AG10803 (cell line): ENCODE measurements around the gene INPP5B.

Source experiments
- DNase-seq: peaks from one replicate; pipeline ENCODE4 v3.0.0; 2010; ENCODE audit warnings: low read depth
- H3K4me3 ChIP-seq: 2 replicates; pipeline ENCODE4 v1.5.1; 2011; ENCODE audit warnings: mild to moderate bottlenecking, low read length, control low read depth
- TF ChIP-seq, protein P1 (sequence below): conservative IDR thresholded peaks from 2 replicates; pipeline ENCODE4 v1.5.1; 2011; ENCODE audit warnings: mild to moderate bottlenecking, low read length, control low read depth, inconsistent platforms

INPP5B gene

DNA sequence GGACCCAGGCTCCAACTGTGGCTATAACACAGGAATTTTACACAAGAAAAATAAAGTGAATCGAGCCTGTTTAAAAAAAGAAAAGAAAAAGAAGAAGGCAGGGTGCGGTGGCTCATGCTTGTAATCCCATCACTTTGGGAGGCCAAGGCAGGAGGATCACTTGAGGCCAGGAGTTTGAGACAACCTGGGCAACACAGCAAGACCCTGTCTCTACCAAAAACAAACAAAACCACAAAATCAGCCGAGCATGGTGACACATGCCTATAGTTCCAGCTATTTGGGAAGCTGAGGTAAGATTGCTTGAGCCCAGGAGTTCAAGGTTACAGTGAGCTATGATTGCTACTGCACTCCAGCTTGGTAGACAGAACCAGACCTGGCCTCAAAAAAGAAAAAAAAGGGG, 105.2 kb downstream of the INPP5B start:
- no peak overlapping the region for H3K4me3 ChIP-seq
- TF ChIP-seq, protein P1, sequence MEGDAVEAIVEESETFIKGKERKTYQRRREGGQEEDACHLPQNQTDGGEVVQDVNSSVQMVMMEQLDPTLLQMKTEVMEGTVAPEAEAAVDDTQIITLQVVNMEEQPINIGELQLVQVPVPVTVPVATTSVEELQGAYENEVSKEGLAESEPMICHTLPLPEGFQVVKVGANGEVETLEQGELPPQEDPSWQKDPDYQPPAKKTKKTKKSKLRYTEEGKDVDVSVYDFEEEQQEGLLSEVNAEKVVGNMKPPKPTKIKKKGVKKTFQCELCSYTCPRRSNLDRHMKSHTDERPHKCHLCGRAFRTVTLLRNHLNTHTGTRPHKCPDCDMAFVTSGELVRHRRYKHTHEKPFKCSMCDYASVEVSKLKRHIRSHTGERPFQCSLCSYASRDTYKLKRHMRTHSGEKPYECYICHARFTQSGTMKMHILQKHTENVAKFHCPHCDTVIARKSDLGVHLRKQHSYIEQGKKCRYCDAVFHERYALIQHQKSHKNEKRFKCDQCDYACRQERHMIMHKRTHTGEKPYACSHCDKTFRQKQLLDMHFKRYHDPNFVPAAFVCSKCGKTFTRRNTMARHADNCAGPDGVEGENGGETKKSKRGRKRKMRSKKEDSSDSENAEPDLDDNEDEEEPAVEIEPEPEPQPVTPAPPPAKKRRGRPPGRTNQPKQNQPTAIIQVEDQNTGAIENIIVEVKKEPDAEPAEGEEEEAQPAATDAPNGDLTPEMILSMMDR: no peak
- no peak for DNase-seq

DNA sequence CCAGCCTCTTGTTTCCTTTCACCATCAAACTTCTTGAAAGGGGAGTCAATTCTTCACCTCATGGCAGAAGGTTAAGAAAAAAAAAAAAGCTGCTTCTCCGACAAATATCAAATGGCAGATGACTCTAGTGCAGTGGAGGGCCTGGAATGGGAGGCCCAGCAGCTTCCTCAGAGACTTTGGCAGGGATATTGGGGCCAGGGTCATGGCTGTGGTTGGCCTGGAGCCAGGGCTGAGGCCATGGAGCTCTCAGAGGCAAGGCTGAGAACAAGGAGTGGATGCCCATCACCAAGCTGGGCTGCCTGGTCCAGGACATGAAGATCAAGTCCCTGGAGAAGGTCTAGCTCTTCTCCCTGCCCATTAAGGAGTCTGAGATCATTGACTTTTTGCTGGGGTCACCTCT, 106.1 kb downstream of the INPP5B start:
- TF ChIP-seq, protein P1: no peak
- no peak overlapping the region for H3K4me3 ChIP-seq
- DNase-seq: no peak

DNA sequence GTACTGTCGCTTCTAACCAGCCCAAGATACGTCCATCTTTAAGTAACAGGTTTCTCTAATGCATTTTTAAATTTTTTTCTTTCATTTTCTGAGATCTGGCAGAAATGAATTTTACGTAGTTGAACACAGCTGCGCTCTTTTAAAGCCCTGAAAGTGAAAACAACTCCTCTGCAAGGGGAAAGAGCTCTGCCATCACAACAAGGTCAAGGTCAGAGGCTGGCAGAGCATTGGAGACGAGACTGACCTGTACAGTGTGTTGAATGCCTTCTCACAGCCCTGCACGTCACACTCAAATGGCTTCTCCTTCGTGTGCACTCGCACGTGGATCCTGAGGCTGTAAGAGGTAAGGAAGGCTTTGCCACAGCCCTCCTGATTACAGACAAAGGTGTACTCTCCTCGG, 107.2 kb downstream of the INPP5B start:
- no peak for DNase-seq
- TF ChIP-seq, protein P1: no peak
- H3K4me3 ChIP-seq: no peak overlapping the region

DNA sequence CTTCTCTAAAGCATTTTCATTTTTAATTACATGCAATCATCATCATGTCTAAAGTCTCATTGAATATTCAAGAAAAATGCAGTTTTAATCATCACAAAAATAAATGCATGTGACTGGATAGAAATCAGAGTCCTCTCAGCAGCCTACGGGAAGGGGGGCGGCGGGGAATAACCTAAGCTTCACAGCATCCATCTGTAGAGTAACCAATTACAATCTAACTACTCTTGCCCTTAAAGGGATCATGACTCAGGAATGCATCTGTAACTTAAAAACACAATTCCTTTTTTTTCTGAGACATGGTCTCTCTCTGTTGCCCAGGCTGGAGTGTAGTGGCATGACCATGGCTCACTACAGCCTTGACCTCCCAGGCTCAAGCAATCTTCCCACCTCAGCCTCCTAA, 110.1 kb downstream of the INPP5B start:
- DNase-seq: no peak
- TF ChIP-seq, protein P1: no peak
- H3K4me3 ChIP-seq: no peak overlapping the region

DNA sequence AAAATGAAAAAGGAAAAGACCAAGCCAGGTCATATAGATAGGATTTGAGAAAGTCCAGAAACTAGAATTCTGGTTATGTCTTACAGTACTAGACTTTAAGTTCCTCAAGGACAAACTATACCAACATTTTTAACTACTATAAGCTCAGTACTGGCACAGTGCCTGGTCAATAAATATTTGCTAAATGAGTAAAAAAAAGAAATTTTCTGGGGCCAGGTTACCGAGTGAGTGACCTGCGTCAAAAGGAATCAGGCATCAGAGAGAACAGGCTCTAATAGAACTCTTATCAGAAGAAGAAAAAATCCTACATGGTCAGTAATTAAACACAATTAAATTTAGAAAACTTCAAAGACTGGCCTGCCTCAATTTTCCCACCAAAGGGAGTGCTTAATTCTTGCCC, 115.0 kb downstream of the INPP5B start:
- no peak overlapping the region for H3K4me3 ChIP-seq
- TF ChIP-seq, protein P1: no peak
- no peak for DNase-seq

DNA sequence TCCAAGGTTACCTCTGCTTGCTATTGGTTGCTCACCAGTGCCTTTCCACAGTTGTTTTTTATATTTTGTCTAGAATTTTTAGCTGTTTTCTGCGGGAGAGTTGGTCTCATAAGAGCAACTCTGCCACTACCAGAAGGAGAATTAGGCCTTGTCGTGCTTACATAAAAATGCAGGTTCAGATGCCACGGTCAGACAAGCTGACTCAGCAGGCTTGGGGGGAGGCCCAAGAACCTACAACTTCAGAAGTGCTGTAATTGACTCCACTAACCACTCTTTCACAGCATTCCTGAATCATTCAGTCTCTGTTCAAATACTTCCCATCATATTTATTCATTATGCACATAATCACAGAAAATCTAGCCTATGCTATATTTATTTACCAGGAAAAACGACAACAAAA, 115.7 kb downstream of the INPP5B start:
- no peak for DNase-seq
- no peak overlapping the region for H3K4me3 ChIP-seq
- TF ChIP-seq, protein P1: no peak

DNA sequence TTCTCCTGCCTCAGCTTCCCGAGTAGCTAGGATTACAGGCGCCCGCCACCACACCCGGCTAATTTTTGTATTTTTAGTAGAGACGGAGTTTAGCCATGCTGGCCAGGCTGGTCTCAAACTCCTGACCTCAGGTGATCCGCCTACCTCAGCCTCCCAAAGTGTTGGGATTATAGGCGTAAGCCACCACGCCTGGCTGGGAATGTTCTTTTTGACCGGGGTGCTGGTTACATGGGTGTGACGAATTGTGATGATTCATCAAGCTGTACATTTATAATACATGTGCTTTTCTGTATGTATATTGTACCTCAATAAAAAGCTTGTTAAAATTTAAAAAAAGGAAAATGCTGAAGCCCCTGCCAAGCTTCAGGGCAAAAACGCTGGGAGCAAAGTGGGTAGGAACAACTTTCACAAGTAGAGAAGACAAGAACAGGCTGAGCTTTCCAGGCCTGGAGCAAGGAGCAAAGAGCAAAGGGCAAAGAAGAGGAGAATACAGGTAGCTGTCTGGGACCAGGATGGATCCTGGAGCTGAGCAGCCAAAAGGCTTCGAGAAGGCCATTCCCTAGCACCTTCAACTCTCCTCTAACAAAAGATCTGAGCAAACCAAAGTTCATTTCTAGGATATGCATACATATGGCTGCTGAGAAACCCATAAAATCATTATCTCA, 118.3 kb downstream of the INPP5B start:
- no peak for DNase-seq
- TF ChIP-seq, protein P1: no peak
- H3K4me3 ChIP-seq: no peak overlapping the region
